Retina (tissue), 1 donor: Measurements from ENCODE around the gene PSMD7.

Source experiments
- DNase-seq: peaks from one replicate; pipeline ENCODE4 v3.0.0-alpha.2; 2016

The PSMD7 gene

GRCh38 chr16:74296432-74297144 lies at the start of gene PSMD7:
PSMD7 (plus strand) TSS chr16:74296814; CDS start chr16:74296915, 101 bp downstream.
- peak; percentile 97 for DNase-seq

DNA sequence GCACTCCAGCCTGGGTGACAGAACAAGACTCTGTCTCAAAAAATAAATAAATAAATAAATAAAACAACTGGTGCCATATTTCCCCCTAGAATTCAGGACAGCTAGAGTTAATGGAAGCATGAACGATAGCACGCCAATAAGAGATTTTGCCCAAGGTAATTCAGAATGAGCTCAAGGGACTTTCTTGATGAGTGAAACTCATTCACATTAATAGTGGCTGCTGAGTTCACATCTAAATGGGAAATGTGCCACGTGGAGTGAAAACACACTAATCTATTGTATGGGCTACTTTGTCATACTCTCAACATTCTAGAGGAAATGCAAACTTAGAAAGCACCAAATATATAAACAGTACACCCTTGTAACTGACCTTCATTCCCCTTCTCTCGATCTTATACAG lies 47.4 kb upstream of the PSMD7 start:
- DNase-seq = no peak

DNA sequence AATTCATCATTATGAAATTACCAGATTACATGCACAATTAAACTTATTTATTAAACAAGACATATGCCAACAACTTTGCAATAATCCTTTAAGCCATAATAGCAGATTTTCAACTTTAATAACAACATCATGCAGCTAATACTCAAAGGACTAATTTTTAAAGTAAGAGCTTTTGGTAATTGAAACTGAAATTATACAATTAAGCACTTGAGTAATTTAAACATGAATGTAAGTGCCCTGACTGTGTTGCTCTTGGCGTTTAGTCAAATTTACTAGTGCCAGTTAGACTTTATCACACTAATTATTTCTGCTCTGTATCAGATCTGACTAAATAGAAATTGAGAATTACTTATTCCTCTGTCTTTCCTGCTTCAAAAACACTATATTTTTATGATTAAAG lies 46.8 kb upstream of the PSMD7 start:
- no peak for DNase-seq

DNA sequence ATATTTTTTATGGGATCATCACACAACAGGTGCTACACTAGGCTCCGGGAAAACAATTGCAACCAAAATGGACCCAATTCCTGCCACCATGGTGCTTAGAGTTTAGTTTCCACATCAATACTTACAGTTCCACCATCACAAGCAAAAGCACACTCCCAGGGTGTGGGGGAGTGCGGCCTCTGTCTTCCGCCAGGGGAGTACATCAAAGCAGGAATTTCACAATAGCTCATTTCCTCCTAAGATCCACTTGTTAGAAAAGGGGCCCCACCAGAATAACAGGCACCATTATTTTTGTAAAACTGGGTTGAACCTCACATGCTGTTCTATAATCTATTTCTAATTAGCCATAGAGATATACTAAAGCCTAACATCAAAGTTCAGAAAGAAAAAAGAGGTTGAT lies 44.3 kb upstream of the PSMD7 start:
- no peak for DNase-seq

DNA sequence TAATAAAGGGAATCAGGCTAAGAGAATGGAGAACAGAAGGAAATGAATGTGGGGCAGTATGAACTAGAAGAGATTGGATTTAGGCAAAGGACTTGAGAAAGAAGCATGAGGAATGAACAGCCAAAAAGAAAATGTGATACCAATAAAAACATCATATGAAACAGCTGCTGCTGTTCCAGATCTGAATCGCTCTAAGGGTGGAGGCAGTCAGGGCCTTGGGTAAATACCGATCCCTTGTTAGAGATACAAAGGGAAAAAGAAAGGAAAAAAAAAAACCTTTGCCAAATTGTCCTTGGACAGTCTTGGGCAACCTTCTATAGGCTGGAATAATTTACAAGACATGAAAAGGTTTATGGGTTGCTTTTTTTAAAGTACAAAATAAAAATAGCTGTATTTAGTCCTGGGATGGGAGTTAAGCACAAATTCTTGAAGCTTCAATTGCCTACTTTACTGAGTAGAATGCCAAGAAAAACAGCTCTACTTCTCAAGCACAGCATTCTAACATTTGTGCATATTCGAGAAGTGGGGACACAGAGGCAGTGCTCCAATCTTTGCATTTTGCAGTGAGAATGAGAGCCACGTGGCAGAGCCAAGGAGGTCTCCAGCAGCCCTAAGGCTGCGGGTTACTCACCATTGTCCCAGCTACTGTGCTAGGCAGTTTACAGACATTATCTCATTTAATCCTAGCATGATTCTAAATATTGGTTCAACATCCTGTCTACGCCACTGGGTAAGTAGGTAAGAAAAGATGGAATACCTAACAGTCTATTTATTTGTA lies 43.3 kb upstream of the PSMD7 start:
- no peak for DNase-seq

DNA sequence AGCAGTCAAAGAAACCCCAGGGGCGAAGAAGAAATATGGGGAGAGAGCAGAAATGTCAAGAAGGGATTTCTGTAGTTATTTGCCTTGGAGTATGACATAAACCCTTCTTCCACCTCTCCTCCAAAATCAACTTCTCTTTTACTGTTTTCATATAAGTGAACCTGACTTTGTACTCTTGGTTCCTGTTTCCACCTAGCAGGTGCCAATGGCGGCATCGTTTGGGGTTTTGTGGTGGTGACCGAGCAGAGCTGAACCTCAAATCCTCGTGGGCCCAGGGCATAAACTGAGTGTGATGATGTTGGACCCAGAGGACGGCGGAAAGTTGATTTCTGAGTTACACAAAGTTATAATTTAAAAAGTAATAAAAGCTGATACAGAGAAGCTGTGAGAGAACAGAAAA lies 39.6 kb upstream of the PSMD7 start:
- DNase-seq = no peak

DNA sequence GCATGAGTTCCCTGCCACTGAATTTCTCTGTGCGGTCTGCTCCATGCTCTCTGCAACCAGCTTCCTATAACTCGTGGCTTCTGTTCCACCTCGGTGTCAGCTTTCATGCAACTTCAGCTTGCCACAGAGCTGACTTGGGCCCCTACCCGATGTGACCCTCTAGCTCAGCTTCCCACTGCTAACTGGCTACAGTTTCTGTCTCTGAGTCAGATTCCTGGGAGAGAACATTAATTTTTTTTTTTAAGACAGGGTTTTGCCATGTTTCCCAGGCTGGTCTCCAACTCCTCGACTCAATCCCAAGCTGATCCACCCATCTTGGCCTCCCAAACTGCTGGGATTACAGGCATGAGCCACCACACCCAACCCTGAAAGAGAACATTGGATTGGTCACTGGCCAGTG lies 35.5 kb upstream of the PSMD7 start:
- DNase-seq = no peak

DNA sequence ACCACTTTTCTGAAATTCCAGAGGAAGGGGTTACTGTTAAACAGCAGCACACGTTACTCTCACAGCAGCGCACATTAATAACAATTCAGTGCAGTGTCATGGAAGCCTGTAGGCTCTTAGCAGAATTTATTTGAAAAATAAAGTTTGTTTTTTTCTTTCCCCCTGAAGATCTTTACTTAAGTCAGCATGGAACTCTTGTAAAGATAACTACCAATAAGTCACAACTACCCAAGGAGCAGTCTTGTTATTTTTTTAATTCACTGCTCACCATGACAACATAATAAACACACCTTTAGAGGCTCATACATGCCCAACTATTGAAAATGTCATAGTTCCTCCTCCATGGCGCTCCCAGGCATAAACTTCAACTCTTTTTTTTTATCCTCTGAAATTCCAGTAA lies 31.8 kb upstream of the PSMD7 start:
- no peak for DNase-seq

DNA sequence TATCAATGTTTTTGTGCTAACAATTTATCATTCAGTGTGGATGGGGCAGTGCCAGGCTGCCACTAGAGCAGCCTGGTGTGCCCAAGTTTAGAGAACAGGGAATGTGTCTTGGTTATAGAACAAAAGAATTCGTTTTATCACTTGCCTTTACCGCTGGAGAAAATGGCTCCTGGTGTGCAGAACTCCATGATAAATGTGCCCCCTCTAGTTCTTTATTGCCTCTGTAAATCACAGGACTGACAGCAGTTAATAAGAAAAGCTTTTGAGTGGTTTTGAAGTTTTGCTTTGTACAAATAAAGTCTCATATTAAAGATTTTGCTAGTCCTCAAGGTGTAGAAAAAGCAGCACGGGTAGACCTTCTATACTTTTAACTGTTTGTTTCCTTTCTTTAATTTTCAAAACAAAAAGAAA lies 28.2 kb upstream of the PSMD7 start:
- no peak for DNase-seq

GRCh38 chr16:74271872-74272271 lies 24.7 kb upstream of the PSMD7 start:
- no peak for DNase-seq

DNA sequence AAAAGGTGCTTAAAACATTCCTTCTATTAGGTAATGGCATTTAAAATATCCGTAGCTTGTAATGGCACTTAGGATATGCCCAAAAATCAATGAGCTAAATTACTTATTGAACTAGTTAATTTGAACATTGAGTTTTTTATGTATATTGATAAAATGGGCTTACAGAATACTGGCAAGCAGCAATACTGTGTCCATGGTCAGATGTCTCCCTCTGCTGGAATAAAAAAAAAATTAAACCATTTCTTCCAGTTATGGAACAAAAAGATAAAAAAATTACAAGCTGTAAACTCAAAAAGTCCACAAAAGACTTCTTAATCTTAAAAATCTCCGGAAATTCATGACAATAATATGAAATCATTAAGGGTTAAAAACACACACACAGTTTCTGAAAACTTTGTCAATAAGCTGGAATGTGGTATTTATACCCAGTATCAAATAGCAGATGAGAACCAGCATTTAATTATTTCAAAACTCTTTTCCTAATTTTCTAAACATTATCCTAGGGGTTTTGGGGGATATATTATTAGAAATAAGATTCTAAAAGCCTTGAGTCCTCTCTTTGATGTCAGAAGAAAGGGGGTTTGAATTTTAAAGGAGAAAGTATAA lies 21.5 kb upstream of the PSMD7 start:
- DNase-seq = peak; percentile 36

- no peak for DNase-seq
Measured at GRCh38 chr16:74275711-74276110, 20.9 kb upstream of the PSMD7 start.

- no peak for DNase-seq
Measured at GRCh38 chr16:74277974-74278373, 18.6 kb upstream of the PSMD7 start.

DNA sequence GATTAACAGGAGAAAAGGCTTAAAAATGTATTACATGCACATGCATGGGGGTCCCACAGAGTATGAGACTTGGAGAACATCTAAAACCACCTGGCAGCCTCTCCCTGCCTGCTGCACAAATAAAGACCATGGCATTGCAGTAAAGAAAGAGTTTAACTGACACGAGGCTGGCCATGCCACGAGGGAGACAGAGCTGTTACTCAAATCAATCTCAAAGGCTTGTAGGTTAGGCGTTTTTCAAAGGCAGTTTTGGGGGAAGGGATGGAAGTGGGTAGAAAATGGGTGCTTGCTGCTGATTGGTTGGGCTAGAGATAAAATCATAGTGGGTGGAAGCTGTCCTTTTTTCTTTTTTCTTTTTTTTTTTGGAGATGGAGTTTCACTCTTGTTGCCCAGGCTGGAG lies 17.3 kb upstream of the PSMD7 start:
- no peak for DNase-seq

- no peak for DNase-seq
Measured at GRCh38 chr16:74279805-74280204, 16.8 kb upstream of the PSMD7 start.

- DNase-seq = no peak
Measured at GRCh38 chr16:74280448-74280847, 16.2 kb upstream of the PSMD7 start.

DNA sequence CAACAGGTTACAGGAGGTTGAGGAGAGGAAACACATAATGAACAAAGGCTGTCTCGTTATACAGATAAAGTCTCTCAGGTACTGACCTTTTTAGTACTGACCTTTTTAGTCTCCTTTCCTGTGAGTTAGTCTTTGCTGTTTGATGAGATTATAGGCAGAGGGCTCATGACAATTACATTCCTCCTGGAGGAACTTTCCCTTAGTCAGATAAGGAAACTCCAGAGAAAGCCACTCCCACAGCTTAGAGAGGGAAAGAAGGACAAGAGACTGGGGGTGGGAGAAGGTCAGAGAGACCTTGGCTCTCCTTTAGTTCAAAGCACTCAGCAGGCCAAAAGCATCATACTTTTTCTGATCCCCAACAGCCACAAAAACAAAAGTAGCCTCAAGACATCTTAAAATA lies 15.3 kb upstream of the PSMD7 start:
- no peak for DNase-seq

- no peak for DNase-seq
Measured at GRCh38 chr16:74283716-74284115, 12.9 kb upstream of the PSMD7 start.

GRCh38 chr16:74288065-74288464 lies 8.5 kb upstream of the PSMD7 start:
- DNase-seq = no peak

- no peak for DNase-seq
Measured at GRCh38 chr16:74290356-74290755, 6.3 kb upstream of the PSMD7 start.

GRCh38 chr16:74291176-74291575 lies 5.4 kb upstream of the PSMD7 start:
- DNase-seq = no peak

GRCh38 chr16:74291577-74292208 lies 4.9 kb upstream of the PSMD7 start:
- DNase-seq = no peak

DNA sequence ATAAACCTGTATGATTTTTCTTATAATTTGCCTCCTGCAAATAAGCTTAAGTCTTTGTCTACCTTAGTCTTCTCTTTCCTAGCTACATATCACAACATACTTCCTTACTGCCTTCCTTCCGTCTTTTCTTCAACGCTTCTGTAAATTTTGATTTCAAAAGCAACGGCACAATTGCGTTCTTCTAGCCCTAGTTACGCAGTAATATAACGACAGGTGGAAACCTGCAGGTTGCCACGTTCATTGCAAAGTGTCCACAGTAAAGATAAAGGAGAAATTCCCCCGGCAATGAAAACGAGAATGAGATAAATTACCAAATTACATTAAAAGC lies 546 bp upstream of the PSMD7 start:
- DNase-seq = no peak

- DNase-seq = no peak
Measured at GRCh38 chr16:74297145-74297665, 591 bp downstream of the PSMD7 start.
